GM12873 (cell line): ENCODE data around the gene FANCE.

Source experiments
- CTCF ChIP-seq: IDR thresholded peaks from 2 replicates; pipeline ENCODE4 v1.5.1; 2012; ENCODE audit warnings: low read depth, mild to moderate bottlenecking, moderate library complexity, low read length, control low read depth; ENCODE audit not compliant: insufficient read depth; ENCODE audit errors: missing control alignments

The FANCE gene

GRCh38 chr6:35435074-35435837 is 16.9 kb upstream of the FANCE start:
- no peak for TF ChIP-seq CTCF

GRCh38 chr6:35436071-35436857 is 15.9 kb upstream of the FANCE start:
- TF ChIP-seq CTCF: no peak

- TF ChIP-seq CTCF: no peak
These were observed 12.8 kb upstream of the FANCE start for GRCh38 chr6:35439308-35439707.

- no peak for TF ChIP-seq CTCF
These were observed 10.9 kb upstream of the FANCE start for GRCh38 chr6:35441205-35441604.

- TF ChIP-seq CTCF: no peak
These were observed 10.5 kb upstream of the FANCE start for GRCh38 chr6:35441642-35442041.

GRCh38 chr6:35442693-35443092 is 9.4 kb upstream of the FANCE start:
- no peak for TF ChIP-seq CTCF

GRCh38 chr6:35443341-35444030 is 8.7 kb upstream of the FANCE start:
- no peak for TF ChIP-seq CTCF
